ENCODE measurements around the gene JMJD7. TPM values are rescaled to one million over a fixed set of nuclear protein-coding genes. Genes with fewer than 3 reads are reported as not detected.

Gene JMJD7
- polyA plus RNA-seq: 10 to 100 TPM in 2 of 4 donors, 1 to 10 TPM in 2; 6.8 to 11.4 (median 8.8) TPM
- long read RNA-seq, donor 1: 0 reads
- long read RNA-seq, donor 2: 0 reads
- long read RNA-seq, donor 3, partial matches to known transcripts: 0 of 2 reads
- long read RNA-seq, donor 3, other reads (novel, unspliced or antisense): 0 of 2 reads
- long read RNA-seq, donor 4: 0 reads
- long read RNA-seq, donor 5, partial matches to known transcripts: 0 of 1 reads
- long read RNA-seq, donor 5, other reads (novel, unspliced or antisense): 0 of 1 reads
- long read RNA-seq, donor 6: 0 reads
- long read RNA-seq, donor 7, partial matches to known transcripts: 0 of 3 reads
- long read RNA-seq, donor 7, other reads (novel, unspliced or antisense): 0 of 3 reads
- long read RNA-seq, donor 8: 0 reads
- long read RNA-seq, donor 9, partial matches to known transcripts: 0 of 1 reads
- long read RNA-seq, donor 9, other reads (novel, unspliced or antisense): 0 of 1 reads
- long read RNA-seq, donor 10, partial matches to known transcripts: 5 of 11 reads
- long read RNA-seq, donor 10, other reads (novel, unspliced or antisense): 0 of 11 reads

DNA sequence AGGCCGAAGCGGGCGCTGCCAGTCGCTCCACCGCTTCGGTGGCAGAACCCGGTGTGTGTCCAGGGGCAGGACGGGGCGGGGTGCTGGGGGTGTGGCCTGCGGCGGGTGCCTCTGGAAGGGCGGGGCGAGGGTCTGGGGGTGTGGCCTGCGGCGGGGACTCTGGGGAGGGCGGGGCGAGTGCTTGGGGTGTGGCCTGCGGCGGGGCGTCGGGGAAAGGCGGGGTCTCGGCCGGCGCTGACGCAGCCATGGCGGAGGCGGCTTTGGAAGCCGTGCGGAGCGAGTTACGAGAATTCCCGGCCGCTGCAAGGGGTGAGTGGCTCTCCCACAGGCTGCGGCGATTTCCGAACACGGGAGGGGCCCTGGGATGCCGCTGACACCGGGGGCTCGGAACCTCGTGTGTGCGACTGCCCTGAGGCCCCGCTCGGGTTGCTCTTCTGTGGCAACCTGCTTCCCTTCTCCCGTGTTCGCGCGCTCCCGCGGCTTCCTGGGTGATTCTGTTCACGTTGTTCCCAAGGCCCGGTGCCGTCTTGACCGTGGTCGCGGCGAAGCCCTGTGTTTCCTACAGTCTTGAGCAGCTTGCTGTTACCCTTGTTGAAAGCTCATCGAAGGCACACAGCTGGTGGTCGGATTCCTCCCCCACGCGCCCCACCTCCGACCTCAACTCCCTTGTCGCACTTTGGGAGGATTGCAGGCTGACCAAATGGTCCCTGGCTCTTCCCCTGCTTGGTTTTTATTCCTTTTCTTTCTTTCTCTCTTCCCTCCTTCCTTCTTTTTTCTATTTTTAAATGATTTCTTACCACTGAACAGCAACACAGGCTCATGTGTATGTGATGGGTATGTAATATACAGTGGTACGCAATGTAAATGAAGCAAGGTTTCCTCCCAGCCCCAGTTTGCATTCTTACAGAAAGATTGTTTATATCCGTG lies at the start of gene JMJD7:
Gene JMJD7 (plus strand): TSS at position 213 of the 927 bp plus-strand sequence. CDS start 33 bp downstream, at position 246.
- WGBS, 3 donors: 0 to 1% (median 1%) methylated on average over 55 to 66 of the region's 66 CpGs
- FAIRE-seq (no peak), DNase-seq (peak; percentile 90 to 95)
- peak within 1 kb of the TSS; percentile 16 to 88 (median 60) for H3K27ac ChIP-seq (ENCODE audit: low read depth in 1 of 3, low read length in 2 of 3)
- peak within 1 kb of the TSS; percentile 39 to 89 (median 57) for H3K4me3 ChIP-seq (ENCODE audit: low read depth in 1 of 3, low read length in 3 of 3)
- no peaks in the 10 kb centered on the region for H3K27me3 ChIP-seq (ENCODE audit: control insufficient read depth in 3 of 3, insufficient read depth in 3 of 3, low read length in 3 of 3)
- no peaks in the 10 kb centered on the region for H3K9me3 ChIP-seq (ENCODE audit: control insufficient read depth in 2 of 2, insufficient read depth in 1 of 2, low read depth in 1 of 2, low read length in 1 of 2)
- peaks cover 3 to 7% (median 6%) of the 10 kb centered on the region in 3 donors for H3K4me1 ChIP-seq (ENCODE audit: control insufficient read depth in 3 of 3, insufficient read depth in 2 of 3, low read depth in 1 of 3, low read length in 2 of 3)
- H3K36me3 ChIP-seq (ENCODE audit: control insufficient read depth in 3 of 3, insufficient read depth in 2 of 3, low read depth in 1 of 3, low read length in 3 of 3): peaks cover 2 to 71% (median 9%) of the 10 kb centered on the region in 3 donors

DNA sequence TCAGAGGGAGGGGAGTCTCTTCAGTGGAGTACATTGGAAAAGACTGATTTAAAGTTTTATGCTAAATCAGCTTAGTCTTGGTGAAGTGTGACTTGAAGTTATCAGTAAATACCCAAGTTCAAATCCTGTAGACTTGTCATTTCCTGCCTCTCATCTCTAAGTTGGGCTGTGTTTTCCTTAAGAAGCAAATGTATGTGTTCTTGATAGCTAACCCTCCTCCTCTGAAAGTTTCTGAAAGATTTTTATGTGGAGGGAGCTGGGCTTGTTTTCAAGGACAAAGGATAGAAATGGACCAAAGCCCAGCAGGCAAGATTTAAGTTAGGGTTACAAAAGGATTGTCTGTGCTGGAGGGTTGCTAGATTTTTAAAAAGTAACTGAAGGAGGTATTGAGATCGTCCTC lies 49.4 kb upstream of the JMJD7 start:
- no peak overlapping the region for H3K4me3 ChIP-seq (ENCODE audit: low read depth in 1 of 3, low read length in 3 of 3)
- H3K36me3 ChIP-seq (ENCODE audit: control insufficient read depth in 3 of 3, insufficient read depth in 2 of 3, low read depth in 1 of 3, low read length in 3 of 3): peaks cover 0 to 11% (median 2%) of the 10 kb centered on the region in 3 donors
- FAIRE-seq (no peak), DNase-seq (no peak)
- peaks cover 0 to 59% (median 12%) of the 10 kb centered on the region in 3 donors for H3K4me1 ChIP-seq (ENCODE audit: control insufficient read depth in 3 of 3, insufficient read depth in 2 of 3, low read depth in 1 of 3, low read length in 2 of 3)
- H3K9me3 ChIP-seq (ENCODE audit: control insufficient read depth in 2 of 2, insufficient read depth in 1 of 2, low read depth in 1 of 2, low read length in 1 of 2): no peaks in the 10 kb centered on the region
- no peaks in the 10 kb centered on the region for H3K27me3 ChIP-seq (ENCODE audit: control insufficient read depth in 3 of 3, insufficient read depth in 3 of 3, low read length in 3 of 3)
- WGBS, 3 donors: 74 to 93% (median 80%) methylated on average over 1 of the region's 1 CpG
- no peak overlapping the region for H3K27ac ChIP-seq (ENCODE audit: low read depth in 1 of 3, low read length in 2 of 3)

DNA sequence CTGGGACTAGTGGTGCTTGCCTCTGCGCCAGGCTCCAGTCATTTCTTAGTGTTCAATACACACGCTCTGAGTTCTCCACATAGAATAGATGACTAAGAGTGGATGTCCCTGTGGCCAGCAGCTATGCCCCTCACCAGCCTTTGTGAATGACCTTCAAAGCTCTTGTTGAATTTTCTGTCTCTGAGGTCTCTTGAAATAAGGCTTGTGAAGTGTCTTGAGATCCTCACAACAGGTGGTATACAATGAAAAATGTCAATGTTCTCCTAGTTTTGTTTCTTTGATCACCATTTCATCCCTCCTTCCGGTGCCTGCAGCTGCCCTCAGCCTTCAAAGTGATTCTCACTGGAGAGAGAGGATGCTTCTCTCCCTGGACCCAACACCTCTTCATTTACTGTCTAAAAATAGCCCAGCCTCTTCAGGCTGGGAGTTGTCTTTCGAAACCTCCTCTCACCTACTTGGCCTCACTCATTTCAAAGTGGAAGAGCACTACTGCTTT lies 48.2 kb upstream of the JMJD7 start:
- Histone ChIP-seq H3K4me3 (ENCODE audit: low read depth in 1 of 3, low read length in 3 of 3) (no peak overlapping the region), H3K27me3 (ENCODE audit: control insufficient read depth in 3 of 3, insufficient read depth in 3 of 3, low read length in 3 of 3) (no peaks in the 10 kb centered on the region), H3K4me1 (ENCODE audit: control insufficient read depth in 3 of 3, insufficient read depth in 2 of 3, low read depth in 1 of 3, low read length in 2 of 3) (peaks cover 0 to 60% (median 12%) of the 10 kb centered on the region in 3 donors), H3K27ac (ENCODE audit: low read depth in 1 of 3, low read length in 2 of 3) (peak overlapping the region in 1 of 3 donors; percentile 6), H3K36me3 (ENCODE audit: control insufficient read depth in 3 of 3, insufficient read depth in 2 of 3, low read depth in 1 of 3, low read length in 3 of 3) (peaks cover 0 to 15% (median 2%) of the 10 kb centered on the region in 3 donors), H3K9me3 (ENCODE audit: control insufficient read depth in 2 of 2, insufficient read depth in 1 of 2, low read depth in 1 of 2, low read length in 1 of 2) (no peaks in the 10 kb centered on the region)
- FAIRE-seq (no peak), DNase-seq (no peak)
- WGBS, 3 donors: 77 to 87% (median 86%) methylated on average over 4 of the region's 4 CpGs

DNA sequence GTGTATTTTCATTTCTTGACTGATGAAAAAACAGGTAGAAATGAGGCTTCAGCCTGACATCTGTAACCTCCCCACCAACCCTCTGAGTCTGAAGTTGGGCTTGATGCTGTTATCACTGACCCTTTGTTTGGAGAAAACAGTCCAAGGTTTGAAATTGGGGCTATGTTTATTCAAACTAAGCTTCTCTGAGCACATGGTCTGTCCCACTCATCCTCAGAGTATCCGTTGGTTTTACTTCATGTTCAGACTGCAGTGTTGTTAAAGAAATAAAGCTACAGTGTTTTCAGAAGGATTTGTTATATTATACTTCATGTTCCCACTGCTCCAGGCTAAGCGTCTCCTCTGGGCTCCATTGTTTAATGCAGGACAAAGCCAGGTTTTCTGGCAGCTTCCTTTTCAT lies 47.6 kb upstream of the JMJD7 start:
- 55 to 72% (median 68%) methylated on average over 2 of the region's 2 CpGs for WGBS, 3 donors
- no peaks in the 10 kb centered on the region for H3K27me3 ChIP-seq (ENCODE audit: control insufficient read depth in 3 of 3, insufficient read depth in 3 of 3, low read length in 3 of 3)
- no peaks in the 10 kb centered on the region for H3K9me3 ChIP-seq (ENCODE audit: control insufficient read depth in 2 of 2, insufficient read depth in 1 of 2, low read depth in 1 of 2, low read length in 1 of 2)
- FAIRE-seq (no peak), DNase-seq (no peak)
- H3K27ac ChIP-seq (ENCODE audit: low read depth in 1 of 3, low read length in 2 of 3): no peak overlapping the region
- H3K36me3 ChIP-seq (ENCODE audit: control insufficient read depth in 3 of 3, insufficient read depth in 2 of 3, low read depth in 1 of 3, low read length in 3 of 3): peaks cover 0 to 15% (median 2%) of the 10 kb centered on the region in 3 donors
- peaks cover 0 to 58% (median 12%) of the 10 kb centered on the region in 3 donors for H3K4me1 ChIP-seq (ENCODE audit: control insufficient read depth in 3 of 3, insufficient read depth in 2 of 3, low read depth in 1 of 3, low read length in 2 of 3)
- H3K4me3 ChIP-seq (ENCODE audit: low read depth in 1 of 3, low read length in 3 of 3): no peak overlapping the region

DNA sequence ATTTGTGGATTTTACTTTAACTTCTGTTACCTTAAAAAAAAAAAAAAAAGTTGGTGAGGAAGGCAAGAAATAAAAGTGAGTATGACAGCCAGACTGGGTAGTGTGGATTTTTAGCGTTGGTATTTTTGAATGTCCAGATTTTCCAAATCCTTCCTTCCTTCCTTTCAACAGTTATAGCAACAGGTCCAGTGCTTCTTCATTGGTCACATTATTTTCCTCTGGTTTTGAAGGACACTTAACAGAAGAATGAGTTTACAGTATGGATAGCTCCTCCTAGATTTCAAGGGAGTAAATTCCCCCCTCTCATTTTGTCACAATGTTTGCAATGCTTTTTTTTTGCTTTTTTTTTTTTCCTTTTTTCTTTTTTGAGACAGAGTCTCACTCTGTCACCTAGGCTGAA lies 47.2 kb upstream of the JMJD7 start:
- 42 to 81% (median 63%) methylated on average over 1 of the region's 1 CpG for WGBS, 3 donors
- Histone ChIP-seq H3K4me1 (ENCODE audit: control insufficient read depth in 3 of 3, insufficient read depth in 2 of 3, low read depth in 1 of 3, low read length in 2 of 3) (peaks cover 0 to 53% (median 12%) of the 10 kb centered on the region in 3 donors), H3K36me3 (ENCODE audit: control insufficient read depth in 3 of 3, insufficient read depth in 2 of 3, low read depth in 1 of 3, low read length in 3 of 3) (peaks cover 0 to 15% (median 2%) of the 10 kb centered on the region in 3 donors), H3K27ac (ENCODE audit: low read depth in 1 of 3, low read length in 2 of 3) (no peak overlapping the region), H3K4me3 (ENCODE audit: low read depth in 1 of 3, low read length in 3 of 3) (no peak overlapping the region), H3K27me3 (ENCODE audit: control insufficient read depth in 3 of 3, insufficient read depth in 3 of 3, low read length in 3 of 3) (no peaks in the 10 kb centered on the region), H3K9me3 (ENCODE audit: control insufficient read depth in 2 of 2, insufficient read depth in 1 of 2, low read depth in 1 of 2, low read length in 1 of 2) (no peaks in the 10 kb centered on the region)
- FAIRE-seq (no peak), DNase-seq (no peak)

DNA sequence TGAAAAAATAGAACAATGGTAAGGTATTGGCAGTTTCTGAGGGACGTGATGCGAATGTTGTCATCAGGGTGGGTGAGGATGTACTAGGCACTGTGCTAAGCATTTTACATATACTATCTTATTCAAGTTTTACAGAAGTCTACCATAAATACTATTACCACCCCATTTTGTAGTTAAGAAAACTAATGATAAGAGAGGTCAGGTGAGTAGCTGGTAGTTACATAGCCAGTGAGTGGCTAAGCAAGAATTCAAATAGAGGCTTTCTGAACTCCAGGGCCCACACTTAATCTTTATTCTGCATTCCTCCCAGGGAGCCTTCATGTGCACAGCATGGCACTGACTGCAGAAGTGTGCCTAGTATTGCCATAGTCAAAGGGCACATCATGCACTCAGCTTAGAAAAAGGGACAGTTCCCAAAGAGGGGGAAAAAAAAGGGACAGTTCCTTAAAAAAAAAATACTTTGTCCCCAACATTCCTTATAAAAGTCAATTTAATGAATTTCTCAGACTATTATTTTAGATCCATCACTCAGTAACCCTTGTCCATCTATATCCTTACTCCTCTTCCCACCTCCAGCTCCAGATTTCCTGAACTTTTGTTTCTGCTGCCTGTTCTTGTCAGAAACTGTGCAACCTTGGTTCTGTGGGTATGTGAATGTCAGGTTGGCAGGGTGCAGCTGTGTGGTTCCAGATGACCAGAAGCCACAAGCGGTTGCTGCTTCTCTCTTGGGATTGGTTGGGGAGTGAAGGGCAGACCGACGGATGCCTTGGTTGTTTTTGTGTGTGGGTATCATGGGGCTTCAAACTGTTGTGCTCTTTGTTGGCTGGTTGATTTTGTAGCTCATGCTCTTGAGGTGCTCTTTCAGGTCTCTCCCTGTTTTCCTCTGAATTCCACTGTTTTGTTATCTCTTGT lies 45.3 kb upstream of the JMJD7 start:
- Histone ChIP-seq H3K36me3 (ENCODE audit: control insufficient read depth in 3 of 3, insufficient read depth in 2 of 3, low read depth in 1 of 3, low read length in 3 of 3) (peaks cover 0 to 15% (median 2%) of the 10 kb centered on the region in 3 donors), H3K4me3 (ENCODE audit: low read depth in 1 of 3, low read length in 3 of 3) (no peak overlapping the region), H3K4me1 (ENCODE audit: control insufficient read depth in 3 of 3, insufficient read depth in 2 of 3, low read depth in 1 of 3, low read length in 2 of 3) (peaks cover 2 to 38% (median 6%) of the 10 kb centered on the region in 3 donors), H3K27me3 (ENCODE audit: control insufficient read depth in 3 of 3, insufficient read depth in 3 of 3, low read length in 3 of 3) (no peaks in the 10 kb centered on the region), H3K9me3 (ENCODE audit: control insufficient read depth in 2 of 2, insufficient read depth in 1 of 2, low read depth in 1 of 2, low read length in 1 of 2) (no peaks in the 10 kb centered on the region), H3K27ac (ENCODE audit: low read depth in 1 of 3, low read length in 2 of 3) (peak overlapping the region in 2 of 3 donors; percentile 59 to 82)
- DNase-seq (peak in 1 of 2 donors; percentile 52), FAIRE-seq (no peak)
- WGBS, 3 donors: 83 to 93% (median 93%) methylated on average over 5 of the region's 5 CpGs

DNA sequence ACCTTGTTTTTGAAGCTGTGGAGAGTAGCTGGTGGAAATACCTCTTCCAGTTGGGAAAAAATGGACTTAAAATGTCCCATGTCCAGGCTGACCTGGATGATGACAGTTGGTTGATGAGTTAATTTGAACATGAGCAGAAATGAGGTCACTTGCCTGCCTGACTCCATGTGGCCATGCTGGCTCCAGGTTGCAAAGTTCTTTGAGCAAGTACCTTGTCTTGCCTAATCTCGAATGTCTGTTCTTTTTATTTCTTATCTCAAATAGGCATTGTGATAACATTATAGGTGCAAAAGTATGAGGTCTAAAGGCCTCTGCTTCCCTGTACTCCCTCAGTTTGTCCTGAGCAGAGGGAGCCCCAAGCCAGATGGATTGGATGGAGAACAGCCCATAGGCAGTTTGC lies 44.6 kb upstream of the JMJD7 start:
- DNase-seq: peak; percentile 67 to 83

More for the DNA sequence above, 44.6 kb upstream of the JMJD7 start:
- H3K9me3 ChIP-seq (ENCODE audit: control insufficient read depth in 2 of 2, insufficient read depth in 1 of 2, low read depth in 1 of 2, low read length in 1 of 2): no peaks in the 10 kb centered on the region
- peaks cover 2 to 40% (median 6%) of the 10 kb centered on the region in 3 donors for H3K4me1 ChIP-seq (ENCODE audit: control insufficient read depth in 3 of 3, insufficient read depth in 2 of 3, low read depth in 1 of 3, low read length in 2 of 3)
- FAIRE-seq: no peak
- 3 to 47% (median 21%) methylated on average over 1 of the region's 1 CpG for WGBS, 3 donors
- H3K36me3 ChIP-seq (ENCODE audit: control insufficient read depth in 3 of 3, insufficient read depth in 2 of 3, low read depth in 1 of 3, low read length in 3 of 3): peaks cover 0 to 15% (median 2%) of the 10 kb centered on the region in 3 donors
- no peaks in the 10 kb centered on the region for H3K27me3 ChIP-seq (ENCODE audit: control insufficient read depth in 3 of 3, insufficient read depth in 3 of 3, low read length in 3 of 3)
- H3K27ac ChIP-seq (ENCODE audit: low read depth in 1 of 3, low read length in 2 of 3): peak overlapping the region in 2 of 3 donors; percentile 59 to 82
- H3K4me3 ChIP-seq (ENCODE audit: low read depth in 1 of 3, low read length in 3 of 3): no peak overlapping the region
